GM12875 (cell line): ENCODE measurements around the gene CIPC.

Experiments
- H3K4me3 ChIP-seq: one replicate; pipeline ENCODE4 v1.5.1; 2011; ENCODE audit warnings: low read depth, low read length, control low read depth
- CTCF ChIP-seq: IDR thresholded peaks from 2 replicates; pipeline ENCODE4 v1.5.1; 2011; ENCODE audit warnings: low read depth, mild to moderate bottlenecking, control low read depth, inconsistent platforms, low read length, moderate library complexity, borderline replicate concordance; ENCODE audit not compliant: insufficient read depth

Gene CIPC

GRCh38 chr14:77094672-77095284, 3.3 kb upstream of the CIPC start:
- TF ChIP-seq CTCF = peak; percentile 72
- H3K4me3 ChIP-seq = no peak overlapping the region

- no peak for TF ChIP-seq CTCF
- H3K4me3 ChIP-seq = peak overlapping the region; percentile 71
Observed at GRCh38 chr14:77097006-77097699, 905 bp upstream of the CIPC start.

- peak overlapping the region; percentile 99 for H3K4me3 ChIP-seq
- TF ChIP-seq CTCF = no peak
Observed at GRCh38 chr14:77098529-77099353, 683 bp downstream of the CIPC start.

GRCh38 chr14:77099425-77100167, 1.5 kb downstream of the CIPC start:
- H3K4me3 ChIP-seq = no peak overlapping the region
- TF ChIP-seq CTCF = no peak

DNA sequence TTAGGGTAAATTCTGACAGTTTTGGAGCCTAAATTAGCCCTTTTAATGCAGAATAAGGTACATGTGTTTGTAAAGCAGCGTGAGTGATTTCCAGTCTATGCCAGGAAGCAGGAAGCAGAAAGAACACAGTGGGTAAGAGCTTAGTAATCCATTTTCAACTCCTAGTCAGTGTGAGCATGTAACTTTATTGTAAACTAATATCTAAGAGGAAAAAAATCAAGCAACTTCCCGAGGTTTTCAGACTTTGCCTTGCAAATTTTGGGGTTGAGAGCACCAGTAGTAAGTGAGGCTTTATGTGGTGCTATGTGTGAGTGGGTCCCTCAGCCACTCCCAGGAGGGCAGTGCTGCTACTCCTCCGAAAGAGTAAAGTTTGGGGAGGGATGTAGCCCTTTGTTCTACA, 2.9 kb downstream of the CIPC start:
- no peak overlapping the region for H3K4me3 ChIP-seq
- TF ChIP-seq CTCF = no peak

- no peak overlapping the region for H3K4me3 ChIP-seq
- no peak for TF ChIP-seq CTCF
Observed at GRCh38 chr14:77102154-77102553, 4.1 kb downstream of the CIPC start.
